Activated T-helper 17 cell treated with anti-CD3 and anti-CD28 coated beads, Interleukin-2, amount 50 U/mL, for 72 hours (primary cell): ENCODE measurements around the gene CALML4. TPM values are rescaled to one million over a fixed set of nuclear protein-coding genes. Genes with fewer than 3 reads are reported as not detected.
"Not testable (repeated sequence)": the region's sequence is repeated elsewhere in the genome, so short reads cannot be mapped to it uniquely, and the experiment has no call there.

ENCODE experiments used
- ATAC-seq: fragments of 150-1000 bp; cut with Tn5 transposase; replicated peaks from 2 replicates; pipeline ENCODE4 v1.10.0; 2021; ENCODE audit warnings: mild to moderate bottlenecking, moderate library complexity
- H3K27ac Mint-ChIP-seq: one replicate; pipeline ENCODE4 v1.8.0; 2022; ENCODE audit warnings: mixed read lengths
- H3K27me3 Mint-ChIP-seq: one replicate; pipeline ENCODE4 v1.8.0; 2022; ENCODE audit warnings: mixed read lengths
- H3K36me3 Mint-ChIP-seq: one replicate; pipeline ENCODE4 v1.8.0; 2022; ENCODE audit warnings: low read depth, mild to moderate bottlenecking, mixed read lengths
- H3K4me1 Mint-ChIP-seq: one replicate; pipeline ENCODE4 v1.8.0; 2022; ENCODE audit warnings: mixed read lengths
- H3K4me3 Mint-ChIP-seq: one replicate; pipeline ENCODE4 v1.8.0; 2022; ENCODE audit warnings: mild to moderate bottlenecking, mixed read lengths
- H3K9me3 Mint-ChIP-seq: one replicate; pipeline ENCODE4 v1.8.0; 2022; ENCODE audit warnings: mixed read lengths
- total RNA-seq, 2 donors: library from RNA; stranded (reverse); gene quantifications; one replicate each; pipeline ENCODE4 v1.2.3, GENCODE V29; 2022

The CALML4 gene
- total RNA-seq, 2 donors from 2014 or later, result 8.0 to 12.5 TPM

DNA sequence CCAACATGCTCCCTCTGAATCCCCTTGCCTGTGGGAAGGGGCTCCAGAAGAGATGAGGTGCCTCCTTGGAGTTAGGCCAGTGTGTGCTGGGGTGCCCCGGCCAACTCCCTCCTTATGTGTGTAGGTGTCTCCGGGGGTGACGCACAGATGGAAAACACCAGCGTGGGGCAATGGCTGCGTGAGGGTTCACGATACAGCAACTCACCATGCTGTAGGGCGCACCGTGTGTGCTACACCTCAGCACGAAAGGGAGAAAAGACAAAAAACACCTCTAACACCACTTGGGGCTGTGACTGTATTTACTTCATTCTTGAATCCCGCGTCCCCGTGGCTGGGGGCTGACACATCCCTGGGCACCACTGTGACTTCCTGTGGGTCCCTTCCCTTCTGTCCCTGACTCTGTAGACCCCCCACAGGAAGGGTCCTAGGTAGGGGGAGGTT lies 1.6 kb upstream of the CALML4 start:
- Mint-ChIP-seq H3K9me3 (no peaks in the 10 kb centered on the region), H3K36me3 (no peaks in the 10 kb centered on the region), H3K4me3 (no peak overlapping the region), H3K27ac (no peak overlapping the region), H3K4me1 (peaks cover 7% of the 10 kb centered on the region), H3K27me3 (no peaks in the 10 kb centered on the region)
- no peak for ATAC-seq

DNA sequence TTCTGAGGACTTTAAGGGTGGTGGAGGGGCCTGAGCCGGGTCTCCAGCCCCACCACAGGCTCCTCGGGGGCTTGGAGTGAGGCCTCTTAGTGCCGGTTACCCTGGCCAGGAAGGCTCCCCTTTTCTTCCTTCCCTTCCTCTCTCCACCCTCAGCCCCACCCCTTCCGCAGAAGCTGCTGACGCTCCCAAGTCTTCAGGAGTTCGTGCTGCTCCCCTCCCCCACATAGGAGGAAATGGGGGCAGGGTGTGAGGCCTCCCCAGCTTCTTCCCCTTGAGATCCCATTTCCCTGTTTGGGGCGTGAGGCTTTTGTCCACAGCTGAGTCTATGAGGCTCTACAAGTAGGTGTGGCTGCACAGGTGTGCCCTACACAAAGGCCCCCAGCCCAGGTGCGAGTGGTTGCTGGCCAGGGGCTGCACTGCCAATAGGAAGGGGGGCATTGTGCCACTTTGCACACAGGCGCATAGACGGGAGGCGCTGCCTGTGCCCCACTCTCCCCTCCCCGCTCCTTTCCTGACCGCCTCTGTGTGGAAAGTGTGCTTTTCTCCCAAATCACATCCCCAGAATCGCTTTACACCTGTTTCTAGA lies 915 bp upstream of the CALML4 start:
- no peak for ATAC-seq
- peaks cover 11% of the 10 kb centered on the region for H3K4me1 Mint-ChIP-seq
- no peaks in the 10 kb centered on the region for H3K9me3 Mint-ChIP-seq
- no peaks in the 10 kb centered on the region for H3K27me3 Mint-ChIP-seq
- no peak overlapping the region for H3K27ac Mint-ChIP-seq
- H3K4me3 Mint-ChIP-seq, result peak overlapping the region; percentile 11
- no peaks in the 10 kb centered on the region for H3K36me3 Mint-ChIP-seq

DNA sequence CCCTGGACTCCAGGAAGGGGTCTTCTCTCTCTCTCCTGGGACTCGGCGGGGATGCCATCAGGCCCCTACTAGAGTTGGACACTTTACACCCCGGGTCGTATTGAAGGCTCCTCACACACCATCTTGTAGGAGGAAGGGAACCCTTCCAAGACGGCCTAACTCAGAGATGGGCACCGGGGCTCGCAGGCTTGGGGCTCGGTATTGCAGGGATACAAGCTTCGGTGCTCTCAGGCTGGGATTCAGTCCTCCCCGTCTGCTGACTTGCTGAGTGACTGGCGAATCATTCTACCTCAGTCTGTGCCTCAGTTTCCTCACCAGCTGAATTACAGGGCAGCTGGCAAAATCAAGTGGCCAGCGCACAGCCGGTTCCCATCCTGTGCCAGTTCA lies 419 bp upstream of the CALML4 start:
- Mint-ChIP-seq H3K27me3 (no peaks in the 10 kb centered on the region), H3K9me3 (no peaks in the 10 kb centered on the region), H3K4me3 (peak overlapping the region; percentile 11), H3K4me1 (peaks cover 11% of the 10 kb centered on the region), H3K36me3 (no peaks in the 10 kb centered on the region), H3K27ac (no peak overlapping the region)
- no peak for ATAC-seq

DNA sequence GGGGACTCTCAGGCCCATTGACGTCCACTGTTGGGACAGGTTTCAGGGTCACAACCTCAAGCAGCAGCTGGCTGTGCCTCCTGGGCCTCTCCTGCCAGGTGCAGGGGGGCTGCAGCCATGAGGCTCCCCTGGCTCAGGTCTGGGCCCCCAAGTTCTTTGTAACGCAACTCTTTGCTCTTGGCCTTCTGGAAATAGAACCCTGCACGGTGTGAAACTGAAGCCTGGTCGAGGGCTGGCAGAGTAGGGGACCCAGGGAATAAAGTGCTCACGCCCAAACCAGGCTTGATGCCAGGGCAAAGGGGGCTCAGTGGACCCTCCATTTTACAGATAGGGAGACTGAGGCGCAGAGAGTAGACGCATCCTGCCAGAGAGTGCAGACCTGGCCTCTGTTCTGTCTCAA lies 771 bp downstream of the CALML4 start:
- no peaks in the 10 kb centered on the region for H3K9me3 Mint-ChIP-seq
- H3K27ac Mint-ChIP-seq, result no peak overlapping the region
- peaks cover 6% of the 10 kb centered on the region for H3K4me1 Mint-ChIP-seq
- ATAC-seq, result no peak
- no peaks in the 10 kb centered on the region for H3K36me3 Mint-ChIP-seq
- H3K4me3 Mint-ChIP-seq, result no peak overlapping the region
- H3K27me3 Mint-ChIP-seq, result no peaks in the 10 kb centered on the region

DNA sequence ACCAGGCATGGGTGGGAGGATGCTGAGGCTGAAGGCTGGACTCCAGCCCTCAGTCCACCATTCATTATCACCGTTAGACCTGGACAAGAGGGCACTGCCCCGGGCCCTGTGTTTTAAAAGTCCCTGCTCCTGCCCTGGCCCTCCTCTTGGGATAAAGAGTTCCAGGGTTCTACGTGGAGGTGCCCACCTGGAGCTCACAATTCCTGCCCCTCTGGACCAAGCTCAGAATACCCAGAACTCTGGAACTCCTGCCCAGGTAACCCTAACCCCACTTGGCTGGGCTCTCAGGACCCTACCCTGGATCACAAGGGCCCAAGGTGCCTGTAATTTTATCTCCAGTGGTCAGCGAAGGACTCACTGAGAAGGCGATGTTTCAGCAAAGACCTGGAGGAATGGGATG lies 1.2 kb downstream of the CALML4 start:
- H3K4me3 Mint-ChIP-seq, result no peak overlapping the region
- peaks cover 6% of the 10 kb centered on the region for H3K4me1 Mint-ChIP-seq
- H3K36me3 Mint-ChIP-seq, result no peaks in the 10 kb centered on the region
- H3K27ac Mint-ChIP-seq, result no peak overlapping the region
- ATAC-seq, result no peak
- no peaks in the 10 kb centered on the region for H3K27me3 Mint-ChIP-seq
- H3K9me3 Mint-ChIP-seq, result no peaks in the 10 kb centered on the region

DNA sequence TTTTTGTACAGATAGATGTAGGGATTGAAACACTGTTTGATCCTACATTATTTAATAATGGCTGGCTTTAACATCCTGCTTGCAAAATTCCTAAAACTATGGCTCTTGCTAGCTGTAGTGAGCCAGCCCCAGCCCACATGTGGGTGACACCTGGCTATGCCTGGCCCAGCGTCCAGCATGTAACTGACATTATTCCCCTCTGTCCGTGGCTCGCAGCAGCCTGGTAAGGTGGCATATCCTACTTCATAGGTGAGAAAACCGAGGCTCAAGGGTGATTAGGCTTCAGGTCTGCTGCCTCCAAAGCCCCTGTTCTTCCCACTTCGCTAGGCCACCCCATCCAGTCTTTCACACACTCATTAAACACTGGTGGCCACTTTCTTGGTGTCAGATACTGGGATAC lies 1.6 kb downstream of the CALML4 start:
- Mint-ChIP-seq H3K4me3 (no peak overlapping the region), H3K36me3 (no peaks in the 10 kb centered on the region), H3K4me1 (peaks cover 6% of the 10 kb centered on the region), H3K27ac (no peak overlapping the region), H3K9me3 (no peaks in the 10 kb centered on the region), H3K27me3 (no peaks in the 10 kb centered on the region)
- ATAC-seq, result no peak

DNA sequence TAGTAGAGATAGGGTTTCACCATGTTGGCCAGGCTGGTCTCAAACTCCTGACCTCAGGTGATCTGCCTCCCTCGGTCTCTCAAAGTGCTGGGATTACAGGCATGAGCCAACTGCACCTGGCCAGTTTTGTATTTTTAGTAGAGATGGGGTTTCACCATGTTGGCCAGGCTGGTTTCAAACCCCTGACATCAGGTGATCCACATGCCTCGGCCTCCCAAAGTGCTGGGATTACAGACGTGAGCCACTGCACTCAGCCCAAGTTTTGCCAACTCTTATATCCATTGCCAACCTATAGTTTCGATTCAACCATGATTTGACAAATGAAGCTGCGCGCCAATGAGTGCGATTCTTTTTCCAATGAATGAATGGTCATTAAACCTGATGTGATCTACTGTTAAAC lies 2.1 kb downstream of the CALML4 start:
- H3K9me3 Mint-ChIP-seq, H3K4me3 Mint-ChIP-seq, H3K36me3 Mint-ChIP-seq, H3K27me3 Mint-ChIP-seq, ATAC-seq, H3K27ac Mint-ChIP-seq, H3K4me1 Mint-ChIP-seq: not testable (repeated sequence)

DNA sequence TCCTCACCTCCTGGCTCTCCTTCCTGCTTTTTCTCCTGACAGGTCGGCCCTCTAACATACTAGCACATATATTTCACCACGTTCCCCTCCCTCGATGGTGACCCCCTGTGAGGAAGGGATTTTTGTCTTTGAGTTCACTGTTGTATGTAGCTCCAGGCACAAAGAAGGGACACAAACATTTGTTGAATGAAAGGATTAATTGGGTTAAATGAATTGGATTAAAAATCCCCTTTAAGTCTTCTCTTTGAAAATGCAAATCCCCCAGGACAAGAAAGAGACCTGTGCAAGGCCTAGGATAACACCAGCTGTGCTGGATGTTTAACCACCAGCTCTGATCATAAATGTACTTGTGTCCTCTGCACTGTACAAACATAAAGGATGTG lies 3.3 kb downstream of the CALML4 start:
- peak overlapping the region; percentile 72 for H3K27ac Mint-ChIP-seq
- no peak for ATAC-seq
- H3K27me3 Mint-ChIP-seq, result no peaks in the 10 kb centered on the region

DNA sequence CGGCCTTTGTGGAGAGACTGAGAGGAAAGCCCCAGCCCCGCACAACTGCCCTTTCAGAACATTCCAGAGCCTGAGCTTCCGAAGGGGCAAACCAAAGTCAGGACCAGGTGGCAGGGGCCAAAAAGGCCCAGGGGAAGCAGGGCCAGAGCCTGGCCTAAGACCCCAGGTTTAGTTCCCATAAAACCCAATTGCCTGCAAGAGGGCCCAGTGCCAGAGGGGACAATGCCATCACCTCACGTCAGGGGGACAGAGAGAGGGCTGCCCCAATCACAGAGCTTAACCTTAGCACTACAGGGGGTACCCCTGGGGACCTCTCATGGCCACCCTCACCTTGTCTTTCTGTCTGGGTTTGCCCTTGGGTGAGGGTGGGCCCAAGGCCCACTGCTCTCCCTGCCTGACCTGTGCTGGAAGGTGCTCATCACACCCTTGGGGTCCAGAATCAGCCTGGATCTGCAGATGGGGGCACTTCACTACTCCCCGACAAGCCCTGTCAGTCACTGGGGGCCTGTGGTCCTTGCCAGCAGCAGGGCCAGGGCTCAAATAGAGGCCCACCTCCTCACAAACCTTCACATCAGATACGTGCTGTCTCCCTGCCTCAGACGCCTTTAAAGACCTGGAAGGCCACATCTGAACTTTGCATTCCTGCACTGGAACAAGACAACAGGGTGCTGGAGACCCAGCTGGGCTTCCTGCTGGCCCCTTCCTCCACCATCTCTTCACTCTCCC lies 3.8 kb downstream of the CALML4 start:
- H3K4me3 Mint-ChIP-seq, result no peak overlapping the region
- peaks cover 6% of the 10 kb centered on the region for H3K4me1 Mint-ChIP-seq
- ATAC-seq, result no peak
- no peaks in the 10 kb centered on the region for H3K9me3 Mint-ChIP-seq
- H3K36me3 Mint-ChIP-seq, result peaks cover 5% of the 10 kb centered on the region
- H3K27ac Mint-ChIP-seq, result peak overlapping the region; percentile 72
- H3K27me3 Mint-ChIP-seq, result no peaks in the 10 kb centered on the region

More for the DNA sequence above, 3.3 kb downstream of the CALML4 start:
- Mint-ChIP-seq H3K36me3 (peaks cover 5% of the 10 kb centered on the region), H3K4me3 (no peak overlapping the region), H3K4me1 (peaks cover 6% of the 10 kb centered on the region), H3K9me3 (no peaks in the 10 kb centered on the region)

DNA sequence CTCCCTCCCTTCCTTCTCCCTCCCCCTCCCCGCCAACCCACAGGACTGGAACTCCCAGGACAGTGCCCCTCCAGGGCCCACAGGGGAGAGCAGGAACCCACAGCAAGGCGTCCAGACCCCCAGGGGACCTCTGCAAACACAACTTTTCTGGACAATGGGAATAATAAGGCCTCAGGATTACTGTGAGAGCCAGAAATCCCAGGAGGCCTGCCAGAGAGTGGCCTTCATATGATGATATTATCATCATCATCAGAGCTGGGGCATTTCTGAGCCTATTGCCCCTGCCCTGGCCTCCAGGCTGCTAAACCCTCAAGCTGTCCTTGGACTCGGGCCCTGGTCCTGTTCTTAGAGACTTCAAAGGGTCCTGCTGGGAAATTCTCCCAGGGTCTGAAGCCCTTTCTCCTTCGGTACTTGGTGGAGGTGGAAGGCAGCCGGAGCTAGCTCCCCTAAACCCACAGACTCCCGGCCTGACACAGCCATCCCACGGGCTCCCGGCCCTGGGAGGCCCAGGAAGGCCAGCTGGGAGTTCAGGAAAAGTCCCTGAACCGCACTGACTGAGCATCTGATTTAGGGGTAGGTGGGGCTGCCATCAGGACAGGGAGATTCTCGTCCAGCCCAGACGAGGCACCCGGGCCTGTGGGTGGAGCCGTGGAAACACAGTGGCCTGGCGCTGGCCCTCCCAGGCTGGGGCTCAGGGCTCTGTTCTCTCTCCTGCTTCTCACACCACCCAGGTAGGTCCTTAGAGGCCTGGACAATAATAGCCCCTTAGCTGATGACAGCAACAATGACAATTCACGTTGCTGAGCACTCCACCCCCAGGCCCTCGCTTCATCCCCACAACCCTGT lies 4.9 kb downstream of the CALML4 start:
- peaks cover 6% of the 10 kb centered on the region for H3K4me1 Mint-ChIP-seq
- no peaks in the 10 kb centered on the region for H3K27me3 Mint-ChIP-seq
- no peaks in the 10 kb centered on the region for H3K9me3 Mint-ChIP-seq
- peak overlapping the region; percentile 29 for H3K27ac Mint-ChIP-seq
- no peak for ATAC-seq
- H3K36me3 Mint-ChIP-seq, result peaks cover 7% of the 10 kb centered on the region
- H3K4me3 Mint-ChIP-seq, result no peak overlapping the region

DNA sequence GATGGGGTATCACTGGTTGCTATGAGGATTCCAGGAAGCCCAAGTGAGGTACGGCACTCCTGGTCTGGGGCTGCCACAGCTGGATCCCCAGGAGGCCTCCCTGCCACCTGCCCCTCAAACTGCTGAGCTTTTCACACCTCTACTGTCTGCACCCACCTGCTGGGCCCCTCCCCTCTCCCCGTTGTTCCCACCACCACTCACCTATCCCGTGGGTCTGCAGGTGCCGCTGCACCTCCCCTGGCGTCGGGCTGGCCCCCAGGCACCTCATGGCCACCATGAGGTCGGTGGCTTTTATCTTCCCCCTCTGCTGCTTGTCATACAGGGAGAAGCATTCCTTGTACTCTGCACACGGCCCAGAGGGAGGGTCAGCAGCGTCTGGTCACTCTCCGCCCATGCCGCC lies 5.8 kb downstream of the CALML4 start:
- peak overlapping the region; percentile 29 for H3K27ac Mint-ChIP-seq
- H3K27me3 Mint-ChIP-seq, result no peaks in the 10 kb centered on the region
- peaks cover 6% of the 10 kb centered on the region for H3K4me1 Mint-ChIP-seq
- H3K36me3 Mint-ChIP-seq, result peaks cover 15% of the 10 kb centered on the region
- ATAC-seq, result no peak
- no peaks in the 10 kb centered on the region for H3K9me3 Mint-ChIP-seq
- H3K4me3 Mint-ChIP-seq, result no peak overlapping the region

DNA sequence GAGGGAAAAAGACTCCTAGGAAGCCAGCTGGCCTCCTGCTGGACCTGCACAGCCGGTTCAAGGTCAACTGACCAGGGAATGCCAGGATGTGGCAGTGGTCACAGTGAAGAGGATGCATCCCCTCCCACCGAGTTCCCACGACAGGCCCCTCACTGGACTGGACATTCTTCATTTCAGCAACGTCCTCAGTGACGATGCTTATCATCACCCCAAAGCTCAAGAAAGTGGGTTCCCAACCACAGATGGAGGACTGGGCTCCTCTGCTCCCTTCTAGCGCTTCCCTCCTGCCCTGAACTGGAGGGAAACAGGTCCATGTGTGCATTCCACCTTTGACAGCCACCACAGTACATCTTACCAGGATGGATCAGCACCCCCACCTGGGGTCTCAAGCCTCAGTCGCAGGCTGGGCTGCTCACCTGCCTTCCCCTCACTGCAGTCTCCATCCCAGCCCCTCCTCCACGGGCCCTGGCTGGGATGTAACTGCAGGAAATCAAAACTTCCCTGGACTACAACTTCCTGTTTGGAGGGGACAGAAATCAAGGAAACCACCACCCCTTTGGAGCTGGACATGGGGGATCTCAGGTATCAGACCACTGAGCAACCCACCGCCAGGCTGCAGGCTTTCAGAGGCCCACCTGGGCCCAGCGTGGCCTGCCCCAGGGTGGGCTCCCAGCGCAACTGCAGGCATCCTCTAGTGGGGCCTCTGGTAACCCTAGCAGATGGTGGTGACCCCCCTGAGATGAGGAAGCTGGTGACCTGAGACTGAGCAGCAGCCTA lies 7.3 kb downstream of the CALML4 start:
- Mint-ChIP-seq H3K9me3 (no peaks in the 10 kb centered on the region), H3K4me3 (no peak overlapping the region), H3K27ac (no peak overlapping the region), H3K4me1 (peaks cover 6% of the 10 kb centered on the region), H3K27me3 (no peaks in the 10 kb centered on the region), H3K36me3 (peaks cover 29% of the 10 kb centered on the region)
- ATAC-seq, result no peak

DNA sequence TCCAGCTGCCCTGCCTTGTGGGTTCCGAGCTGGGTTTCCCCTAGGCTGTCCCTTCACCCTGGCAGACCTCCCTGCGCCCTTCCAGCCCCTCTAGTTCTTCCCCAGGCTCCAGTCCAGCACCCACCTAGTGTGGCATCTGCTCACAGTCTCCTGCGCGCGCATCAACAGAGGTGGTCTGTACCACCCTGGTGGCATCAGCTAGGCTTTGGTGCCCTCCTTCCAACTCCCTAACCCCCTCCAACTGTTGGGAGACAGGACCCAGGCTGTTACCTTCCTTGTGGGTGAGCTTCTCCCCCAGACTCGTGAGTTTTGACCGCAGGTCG lies 8.0 kb downstream of the CALML4 start:
- H3K4me1 Mint-ChIP-seq, result peaks cover 6% of the 10 kb centered on the region
- no peak overlapping the region for H3K27ac Mint-ChIP-seq
- no peak for ATAC-seq
- no peaks in the 10 kb centered on the region for H3K27me3 Mint-ChIP-seq
- H3K4me3 Mint-ChIP-seq, result no peak overlapping the region
- H3K36me3 Mint-ChIP-seq, result peaks cover 36% of the 10 kb centered on the region
- no peaks in the 10 kb centered on the region for H3K9me3 Mint-ChIP-seq

DNA sequence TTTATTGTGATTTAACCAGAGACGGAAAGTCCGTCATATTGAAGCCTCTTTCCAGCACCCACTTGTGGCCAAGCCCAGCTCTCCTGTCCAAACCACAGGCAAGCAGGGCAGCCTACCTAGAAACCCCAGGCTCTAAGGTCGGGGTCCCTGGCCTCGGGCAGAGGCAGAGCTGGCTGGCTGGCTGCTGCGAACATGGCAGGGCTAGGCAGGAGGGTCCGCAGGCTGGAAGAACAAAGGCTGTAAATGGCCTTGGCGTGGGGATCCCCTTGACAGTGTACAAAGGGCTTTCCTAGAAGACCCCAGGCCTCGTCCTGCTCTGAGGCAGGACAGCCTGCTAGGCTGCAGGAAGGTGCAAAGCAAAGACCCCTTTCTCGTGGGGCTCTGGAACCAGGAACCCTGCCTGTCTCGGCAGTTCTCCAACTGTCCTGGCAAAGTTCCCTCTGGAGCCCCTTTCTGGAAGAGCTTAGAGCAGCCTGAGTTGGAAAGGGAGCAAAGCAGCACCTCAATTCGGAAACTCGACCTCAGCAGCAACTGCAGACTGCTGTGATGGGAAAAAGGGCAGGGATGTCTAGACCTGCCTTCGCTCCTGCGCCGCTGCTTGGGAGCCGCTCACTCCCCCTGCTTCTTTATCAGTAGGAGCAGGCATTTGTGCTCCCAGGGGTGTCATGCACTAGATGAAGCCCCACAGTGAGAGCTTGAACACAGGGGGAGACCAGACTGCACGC lies 8.5 kb downstream of the CALML4 start:
- Mint-ChIP-seq H3K4me3 (no peak overlapping the region), H3K27ac (no peak overlapping the region)

More for the DNA sequence above, 8.5 kb downstream of the CALML4 start:
- H3K9me3 Mint-ChIP-seq, result no peaks in the 10 kb centered on the region
- H3K27me3 Mint-ChIP-seq, result no peaks in the 10 kb centered on the region
- ATAC-seq, result no peak
- peaks cover 41% of the 10 kb centered on the region for H3K36me3 Mint-ChIP-seq
- peaks cover 2% of the 10 kb centered on the region for H3K4me1 Mint-ChIP-seq
